Right lobe of liver (tissue), 4 donors: ENCODE results near the gene C17orf100.

ENCODE experiments used
- POLR2A ChIP-seq: fragments of 450-650 bp; IDR thresholded peaks from one replicate; pipeline ENCODE4 v1.6.1; 2017; ENCODE audit warnings: antibody characterized with exemption, mild to moderate bottlenecking
- TF ChIP-seq, protein P1 (sequence below), 4 donors: fragments of 200-600 bp in 3 of 4; fragments of 450-650 bp in 1 of 4; IDR thresholded peaks; one replicate each; pipeline versions ENCODE4 v1.5.1 to v1.8.0; 2016 to 2022; ENCODE audit warnings: antibody characterized with exemption in 4 of 4, mild to moderate bottlenecking in 2 of 4
- donor health status: DM: no; HTN: no; CAD: no.
- donor health status: DM: no; HTN: no; CAD: no.
- donor health status: DM: no; HTN: yes; CAD: no.

DNA sequence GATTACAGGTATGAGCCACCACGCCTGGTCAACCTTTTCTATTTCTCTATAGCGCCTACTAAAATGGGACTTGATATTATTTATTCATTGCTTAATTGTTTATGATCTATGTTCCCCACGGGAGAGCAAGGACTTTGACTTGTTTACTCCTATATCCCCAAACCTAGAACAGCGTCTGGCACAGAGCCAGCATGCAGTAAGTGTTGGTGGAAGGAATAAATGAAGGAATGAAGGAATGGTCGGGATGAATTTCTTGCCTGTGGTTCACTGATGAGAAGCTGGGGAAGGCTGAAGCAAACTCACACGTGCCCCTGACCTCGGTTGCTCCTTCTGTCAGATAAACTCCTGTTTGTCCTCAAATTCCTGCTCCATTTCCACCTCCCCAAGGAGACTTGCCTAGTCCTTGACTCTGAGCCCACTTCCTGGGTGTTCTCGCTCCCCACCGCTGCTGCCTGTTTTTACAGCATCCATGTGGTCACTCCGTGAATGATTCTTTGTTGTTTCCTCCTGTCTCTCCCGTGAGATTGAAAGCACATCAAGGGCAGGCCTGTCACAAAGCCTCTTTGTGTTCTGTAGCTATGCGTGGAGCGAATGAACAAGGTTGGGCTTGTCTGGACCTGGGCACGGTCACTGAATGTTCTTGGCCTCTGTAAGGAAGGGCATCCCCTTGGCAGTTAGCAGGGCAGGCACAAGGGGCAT lies 17.3 kb downstream of the C17orf100 start:
- TF ChIP-seq POLR2A, result no peak
- TF ChIP-seq, protein P1, sequence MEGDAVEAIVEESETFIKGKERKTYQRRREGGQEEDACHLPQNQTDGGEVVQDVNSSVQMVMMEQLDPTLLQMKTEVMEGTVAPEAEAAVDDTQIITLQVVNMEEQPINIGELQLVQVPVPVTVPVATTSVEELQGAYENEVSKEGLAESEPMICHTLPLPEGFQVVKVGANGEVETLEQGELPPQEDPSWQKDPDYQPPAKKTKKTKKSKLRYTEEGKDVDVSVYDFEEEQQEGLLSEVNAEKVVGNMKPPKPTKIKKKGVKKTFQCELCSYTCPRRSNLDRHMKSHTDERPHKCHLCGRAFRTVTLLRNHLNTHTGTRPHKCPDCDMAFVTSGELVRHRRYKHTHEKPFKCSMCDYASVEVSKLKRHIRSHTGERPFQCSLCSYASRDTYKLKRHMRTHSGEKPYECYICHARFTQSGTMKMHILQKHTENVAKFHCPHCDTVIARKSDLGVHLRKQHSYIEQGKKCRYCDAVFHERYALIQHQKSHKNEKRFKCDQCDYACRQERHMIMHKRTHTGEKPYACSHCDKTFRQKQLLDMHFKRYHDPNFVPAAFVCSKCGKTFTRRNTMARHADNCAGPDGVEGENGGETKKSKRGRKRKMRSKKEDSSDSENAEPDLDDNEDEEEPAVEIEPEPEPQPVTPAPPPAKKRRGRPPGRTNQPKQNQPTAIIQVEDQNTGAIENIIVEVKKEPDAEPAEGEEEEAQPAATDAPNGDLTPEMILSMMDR (IDR thresholded peaks at IDR 0.05), result no peak
